Measurements from ENCODE around the gene TRIL.
A peak's percentile ranks its signal among the peaks of the same experiment; 100 is the strongest.

TRIL gene

GRCh38 chr7:28926871-28927597 lies 31.1 kb downstream of the TRIL start:
- no peak overlapping the region; the same call in 1 of the 2 replicates for H3K27ac ChIP-seq
- TF ChIP-seq ZFX (IDR thresholded peaks at IDR 0.05) (no peak), CTCF (conservative IDR thresholded peaks at IDR 0.05) (peak; percentile 85)

DNA sequence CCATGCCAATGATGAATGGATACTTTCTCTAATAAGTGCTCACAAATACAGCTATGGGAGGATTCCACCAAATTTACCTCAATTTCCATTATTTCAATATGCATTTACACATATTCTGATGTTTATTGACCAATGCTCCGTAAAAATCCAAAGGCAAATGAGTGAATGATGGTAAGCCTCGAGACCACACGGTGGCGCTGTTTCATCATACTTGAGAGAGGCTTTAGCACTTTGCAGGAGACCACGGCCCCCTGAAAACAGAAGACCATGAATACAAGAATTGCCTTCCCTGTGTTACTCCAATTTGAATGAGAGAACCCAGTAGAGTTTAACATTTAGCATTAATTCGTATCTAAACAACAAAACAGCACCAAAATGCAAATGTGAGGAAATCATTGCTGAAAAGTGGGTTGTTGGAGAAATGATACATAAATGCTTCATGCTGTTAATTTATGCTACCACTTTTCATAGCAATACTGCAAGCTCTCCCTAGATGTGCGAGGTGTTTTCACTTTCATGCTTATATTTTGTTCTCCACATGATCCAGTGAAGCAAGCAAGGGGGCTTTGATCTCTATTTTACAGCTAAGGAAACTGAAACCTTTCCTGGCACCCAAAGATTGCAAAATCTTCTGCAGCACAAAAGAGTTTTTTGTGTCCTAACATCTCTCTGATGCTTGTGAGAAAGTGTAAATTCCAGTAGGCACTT lies 35.4 kb downstream of the TRIL start:
- TF ChIP-seq ZFX (IDR thresholded peaks at IDR 0.05) (no peak), CTCF (conservative IDR thresholded peaks at IDR 0.05) (peak; percentile 70)
- no peak overlapping the region for H3K27ac ChIP-seq

DNA sequence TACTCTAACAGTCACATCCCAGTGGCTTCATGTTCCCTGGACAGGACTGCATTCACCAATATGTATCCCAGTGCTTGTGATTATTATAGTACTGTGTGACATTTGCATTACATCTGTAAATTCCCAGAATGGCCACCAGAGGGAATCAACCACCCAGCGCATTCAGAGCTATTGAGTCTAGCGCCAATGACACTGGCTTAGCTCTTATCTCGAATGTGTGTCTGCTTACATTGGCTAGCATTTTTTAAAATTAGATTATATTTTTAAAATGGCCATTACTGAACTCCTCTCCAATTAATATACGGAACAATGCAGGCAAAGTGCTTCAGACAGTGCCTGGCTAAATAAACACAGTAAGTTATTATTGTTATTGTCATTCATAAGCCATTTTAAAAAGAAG lies 36.3 kb downstream of the TRIL start:
- TF ChIP-seq CTCF (conservative IDR thresholded peaks at IDR 0.05) (peak; percentile 71), ZFX (IDR thresholded peaks at IDR 0.05) (no peak)

DNA sequence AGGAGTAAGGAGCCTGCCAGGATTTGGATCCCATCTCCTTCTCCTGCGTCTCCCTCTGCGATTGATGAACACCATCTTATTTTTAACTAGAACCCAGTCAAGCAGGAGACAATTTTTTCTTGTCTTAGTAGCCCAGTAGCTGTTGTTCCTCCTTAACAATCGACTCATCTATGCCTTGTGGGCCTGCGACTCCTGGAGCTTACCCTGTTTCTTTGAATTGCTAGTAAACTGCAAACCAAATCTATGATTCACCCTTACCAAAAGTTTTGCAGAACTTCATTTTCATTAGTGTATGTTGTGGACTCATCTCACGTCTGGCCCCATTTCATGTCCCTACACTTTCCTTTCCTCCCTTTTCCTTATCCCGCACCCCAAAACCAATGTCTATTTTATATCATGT lies 37.7 kb downstream of the TRIL start:
- no peak for TF ChIP-seq CTCF (conservative IDR thresholded peaks at IDR 0.05)
- TF ChIP-seq ZFX (IDR thresholded peaks at IDR 0.05) = no peak
- H3K27ac ChIP-seq = no peak overlapping the region

More for the DNA sequence above, 36.3 kb downstream of the TRIL start:
- H3K27ac ChIP-seq = no peak overlapping the region

DNA sequence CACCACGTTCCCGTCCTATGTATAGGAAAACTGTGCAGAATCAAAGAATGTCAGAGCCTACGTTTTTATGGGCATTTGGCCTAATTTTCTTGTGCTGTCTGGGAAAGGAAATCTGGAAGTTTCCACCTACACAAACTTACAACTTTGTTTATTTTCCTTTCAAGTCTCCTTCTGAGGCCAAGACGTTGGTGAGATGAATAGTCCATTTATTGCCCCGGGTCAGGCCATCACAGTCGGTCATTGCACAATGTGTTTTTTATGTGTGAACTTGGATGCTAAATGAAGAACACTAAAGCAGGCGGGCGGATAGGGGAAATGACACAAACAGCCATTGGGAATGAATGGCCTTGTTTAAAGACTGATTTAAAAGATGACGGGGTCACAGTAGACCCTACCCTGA lies 38.6 kb downstream of the TRIL start:
- H3K27ac ChIP-seq = no peak overlapping the region
- no peak for TF ChIP-seq CTCF (conservative IDR thresholded peaks at IDR 0.05)
- 0 out of 2 replicates have a peak, but pooled peaks have one; percentile 8 for TF ChIP-seq ZFX (IDR thresholded peaks at IDR 0.05)

DNA sequence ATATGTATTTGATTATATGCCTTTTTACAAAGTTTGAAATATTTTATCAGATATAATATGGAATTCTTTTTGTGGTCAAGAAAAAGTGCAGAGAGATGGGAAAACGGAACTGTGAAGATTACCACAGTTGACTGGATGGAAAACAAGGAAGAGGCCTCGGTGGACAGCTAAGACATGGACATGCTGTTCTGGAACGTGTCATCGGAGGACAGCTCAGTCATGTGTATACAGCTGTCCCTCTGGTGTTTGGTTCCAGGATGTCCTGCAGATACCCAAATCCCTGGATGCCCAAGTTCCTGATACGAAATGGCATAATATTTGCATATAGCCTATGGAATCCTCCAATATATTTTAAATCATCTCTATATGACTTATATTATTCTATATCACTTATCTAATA lies 49.4 kb downstream of the TRIL start:
- no peak overlapping the region for H3K27ac ChIP-seq
- TF ChIP-seq ZFX (IDR thresholded peaks at IDR 0.05) (no peak), CTCF (conservative IDR thresholded peaks at IDR 0.05) (no peak)

DNA sequence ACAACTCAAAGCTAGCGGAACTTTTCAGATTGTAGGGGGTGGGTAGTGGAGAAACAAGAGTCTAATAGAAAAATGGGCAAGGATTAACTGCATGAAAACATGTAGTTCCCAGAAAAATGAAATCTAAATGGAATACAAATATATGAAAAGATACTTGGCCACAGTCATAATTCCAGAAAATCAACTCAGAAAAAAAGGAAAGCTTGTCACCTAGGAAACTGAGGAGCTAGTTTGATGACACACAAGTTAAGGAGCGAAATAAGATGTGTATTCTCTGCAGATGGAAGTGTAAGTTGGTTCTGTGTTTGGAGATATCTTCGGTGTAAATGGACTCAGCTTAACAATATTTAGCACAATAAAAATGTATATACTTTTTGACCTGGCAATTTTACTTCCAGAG lies 52.7 kb downstream of the TRIL start:
- no peak overlapping the region for H3K27ac ChIP-seq
- no peak for TF ChIP-seq CTCF (conservative IDR thresholded peaks at IDR 0.05)
- no peak for TF ChIP-seq ZFX (IDR thresholded peaks at IDR 0.05)

Data from C4-2B (cell line).